ENCODE data around the gene MID2.
A peak's percentile ranks its signal among the peaks of the same experiment; 100 is the strongest.
"Not testable (repeated sequence)": the region's sequence is repeated elsewhere in the genome, so short reads cannot be mapped to it uniquely, and the experiment has no call there.

The MID2 gene, protein sequence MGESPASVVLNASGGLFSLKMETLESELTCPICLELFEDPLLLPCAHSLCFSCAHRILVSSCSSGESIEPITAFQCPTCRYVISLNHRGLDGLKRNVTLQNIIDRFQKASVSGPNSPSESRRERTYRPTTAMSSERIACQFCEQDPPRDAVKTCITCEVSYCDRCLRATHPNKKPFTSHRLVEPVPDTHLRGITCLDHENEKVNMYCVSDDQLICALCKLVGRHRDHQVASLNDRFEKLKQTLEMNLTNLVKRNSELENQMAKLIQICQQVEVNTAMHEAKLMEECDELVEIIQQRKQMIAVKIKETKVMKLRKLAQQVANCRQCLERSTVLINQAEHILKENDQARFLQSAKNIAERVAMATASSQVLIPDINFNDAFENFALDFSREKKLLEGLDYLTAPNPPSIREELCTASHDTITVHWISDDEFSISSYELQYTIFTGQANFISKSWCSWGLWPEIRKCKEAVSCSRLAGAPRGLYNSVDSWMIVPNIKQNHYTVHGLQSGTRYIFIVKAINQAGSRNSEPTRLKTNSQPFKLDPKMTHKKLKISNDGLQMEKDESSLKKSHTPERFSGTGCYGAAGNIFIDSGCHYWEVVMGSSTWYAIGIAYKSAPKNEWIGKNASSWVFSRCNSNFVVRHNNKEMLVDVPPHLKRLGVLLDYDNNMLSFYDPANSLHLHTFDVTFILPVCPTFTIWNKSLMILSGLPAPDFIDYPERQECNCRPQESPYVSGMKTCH
- 13.5 to 23.1 reads per million in 2 donors for total RNA-seq

DNA sequence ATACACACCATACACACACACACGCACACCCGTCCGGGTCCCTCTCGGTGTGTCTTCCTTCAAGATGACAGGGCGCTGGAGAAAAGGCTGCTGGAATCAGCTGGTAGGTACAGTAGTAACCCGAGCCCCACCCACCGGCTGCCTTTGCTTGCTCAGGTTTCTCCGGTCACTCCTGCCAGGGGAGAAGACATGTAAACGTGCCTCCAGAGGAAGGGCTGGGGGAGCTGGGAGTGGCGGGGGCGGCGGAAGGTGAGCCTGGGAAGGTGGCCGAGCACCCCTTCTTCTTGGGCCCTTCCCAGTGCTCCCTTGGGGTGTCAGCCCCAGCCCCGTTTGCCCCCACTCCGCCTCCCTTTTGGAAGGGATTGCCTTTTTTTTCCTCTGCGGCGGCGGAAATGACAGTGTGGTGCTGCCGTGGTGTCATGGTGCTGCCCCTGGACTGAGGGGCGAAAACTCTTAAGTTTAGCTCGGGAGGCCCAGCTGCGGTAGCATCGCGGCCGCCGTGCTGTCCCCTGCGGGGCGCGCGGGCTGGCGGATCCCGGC lies at the start of gene MID2:
Gene MID2 (plus strand): TSS at position 169 of the 540 bp plus-strand sequence. CDS start 561 bp downstream, outside the sequence.
- DNase-seq = peak; percentile 8 to 63 (median 35)

DNA sequence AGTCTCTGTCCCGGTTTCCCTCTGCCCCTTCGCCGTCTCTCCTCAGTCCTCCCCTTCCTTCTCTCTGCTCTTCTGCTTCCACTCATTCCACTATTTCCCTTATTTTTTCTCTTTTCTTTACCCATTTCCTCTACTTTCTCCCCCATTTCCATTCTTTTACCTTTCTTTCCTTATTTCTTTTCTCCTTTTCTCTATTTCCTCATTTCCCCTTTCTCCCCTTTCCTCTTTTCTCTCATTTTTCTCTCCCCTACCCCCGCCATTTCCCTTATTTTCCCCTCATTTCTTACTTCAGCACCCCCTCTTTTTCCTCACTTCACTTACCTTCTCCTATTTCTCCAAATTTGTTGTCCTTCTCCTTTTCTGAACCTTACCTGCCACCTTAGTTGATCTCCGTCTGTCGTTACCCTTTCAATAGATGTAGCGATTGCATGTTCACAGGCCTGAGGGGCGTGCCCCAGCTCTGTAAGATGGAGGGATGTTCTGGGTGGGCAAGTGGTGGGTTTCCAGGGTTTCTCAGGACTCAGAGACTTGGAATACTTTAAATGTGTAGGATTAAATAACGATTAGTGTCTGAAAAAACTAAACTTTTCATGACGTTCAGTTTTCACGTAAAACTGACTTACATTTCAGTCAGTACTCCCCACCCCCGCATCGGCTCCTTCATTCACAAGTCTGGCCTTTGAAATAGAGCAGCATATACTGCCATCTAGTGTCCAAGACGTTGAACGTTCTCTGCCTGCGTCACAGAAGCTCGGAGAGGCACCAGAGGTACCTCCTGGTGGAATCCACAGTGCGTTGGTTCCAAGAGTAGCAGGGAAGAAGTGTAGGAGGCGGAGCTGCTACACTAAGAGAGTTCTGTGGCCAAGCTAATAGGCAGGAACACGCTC lies 48.8 kb upstream of the MID2 start:
- DNase-seq = peak; percentile 22 to 84 (median 62)

DNA sequence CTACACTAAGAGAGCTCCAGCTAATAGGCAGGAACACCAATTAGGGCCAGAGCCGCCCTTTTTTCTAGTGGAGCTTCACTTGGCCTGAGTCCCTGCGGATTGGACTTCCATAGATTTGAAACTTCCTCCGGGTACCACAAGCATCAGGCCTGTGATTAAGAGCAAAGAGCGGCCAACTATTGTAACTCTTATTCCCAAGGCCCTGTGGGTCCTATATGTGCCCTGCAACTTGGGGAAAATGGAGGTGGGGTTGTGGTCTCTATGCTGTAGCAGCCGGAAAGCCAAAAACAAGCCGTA lies 48.2 kb upstream of the MID2 start, which contains the start of gene NCBP2L:
Gene NCBP2L (plus strand): TSS at position 198 of the 297 bp plus-strand sequence. CDS start 16,488 bp downstream, outside the sequence.
- DNase-seq = no peak

DNA sequence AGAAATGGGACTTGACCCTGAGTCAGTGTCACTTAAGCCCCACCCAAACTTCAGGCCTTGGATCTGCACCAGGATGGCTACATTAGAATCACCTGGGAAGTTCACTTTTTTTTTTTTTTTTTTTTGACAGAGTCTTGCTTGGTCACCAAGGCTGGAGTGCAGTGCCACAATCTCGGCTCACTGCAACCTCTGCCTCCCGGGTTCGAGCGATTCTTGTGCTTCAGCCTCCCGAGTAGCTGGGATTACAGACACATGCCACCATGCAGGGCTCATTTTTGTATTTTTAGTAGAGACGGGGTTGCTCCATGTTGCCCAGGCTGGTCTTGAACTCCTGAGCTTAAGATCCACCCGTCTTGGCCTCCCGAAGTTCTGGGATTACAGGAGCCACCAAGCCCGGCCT lies 45.1 kb upstream of the MID2 start:
- DNase-seq = no peak

DNA sequence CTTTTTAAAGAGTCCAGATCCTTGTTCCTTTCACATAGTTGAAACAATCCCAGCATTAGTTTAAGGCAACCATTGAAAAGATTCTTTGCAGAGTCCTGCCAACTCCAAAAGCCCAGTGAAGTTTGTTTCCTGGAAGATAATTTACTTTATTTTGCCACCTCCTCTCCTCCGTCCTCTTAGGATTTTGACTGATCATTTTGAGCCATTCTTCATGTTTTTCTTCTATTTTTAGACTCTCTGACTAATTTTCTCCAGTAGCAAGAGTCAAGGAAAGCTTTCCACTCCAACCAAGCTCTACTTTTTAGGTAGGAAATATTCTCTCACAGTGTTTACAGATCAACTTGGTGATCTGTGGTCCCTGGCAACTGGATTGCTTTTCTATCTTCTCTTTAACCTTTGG lies 37.8 kb upstream of the MID2 start:
- DNase-seq = no peak

DNA sequence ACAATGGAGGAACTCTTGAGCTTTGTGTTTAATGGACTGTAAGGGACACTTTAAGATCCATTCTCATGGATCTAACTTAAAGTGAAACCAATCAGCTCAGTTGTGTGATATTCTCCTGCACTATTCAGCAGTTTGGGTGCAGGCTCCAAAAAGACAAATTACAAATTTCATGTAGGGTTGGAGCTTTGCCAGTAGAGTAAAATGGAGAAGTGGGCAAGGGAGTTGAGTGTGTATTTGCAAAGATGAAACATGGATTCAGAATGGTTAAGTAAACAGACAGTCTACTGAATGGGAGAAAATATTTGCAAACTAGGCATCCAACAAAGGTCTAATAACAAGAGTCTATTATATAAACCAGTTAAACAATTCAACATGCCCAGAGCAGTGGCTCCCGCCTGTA lies 21.2 kb upstream of the MID2 start:
- DNase-seq = no peak

DNA sequence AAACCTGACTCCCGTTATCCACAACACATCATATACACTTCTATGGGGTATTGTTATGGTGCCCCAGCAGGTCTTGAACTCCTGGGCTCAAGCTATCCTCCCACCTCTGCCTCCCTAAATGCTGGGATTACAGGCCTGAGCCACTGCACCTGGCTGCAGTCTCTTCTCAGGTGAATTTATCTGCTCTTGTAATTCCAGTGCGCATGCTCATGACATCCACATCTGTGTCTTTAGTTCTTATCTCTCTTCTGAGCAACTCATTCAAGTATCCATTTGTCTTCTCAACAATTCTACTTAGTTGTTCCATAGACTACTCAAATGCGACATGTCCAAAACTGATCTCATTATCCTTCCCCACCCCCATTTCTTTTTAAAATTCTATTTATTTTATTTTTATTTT lies 20.5 kb upstream of the MID2 start:
- DNase-seq = no peak

DNA sequence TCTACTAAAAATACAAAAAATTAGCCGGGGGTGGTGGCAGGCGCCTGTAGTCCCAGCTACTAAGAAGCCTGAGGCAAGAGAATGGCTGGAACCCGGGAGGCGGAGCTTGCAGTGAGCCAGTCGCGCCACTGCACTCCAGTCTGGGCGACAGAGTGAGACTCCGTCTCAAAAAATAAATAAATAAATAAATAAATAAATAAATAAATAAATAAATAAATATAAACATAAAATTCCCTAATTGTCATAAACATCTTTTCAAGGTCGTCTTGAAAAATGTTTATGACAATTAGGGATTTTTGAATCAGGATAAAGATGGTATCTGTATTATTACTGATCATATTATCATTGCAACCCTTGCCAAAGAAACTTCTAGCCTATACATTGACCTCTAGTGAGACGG lies 15.6 kb upstream of the MID2 start:
- DNase-seq = not testable (repeated sequence)

DNA sequence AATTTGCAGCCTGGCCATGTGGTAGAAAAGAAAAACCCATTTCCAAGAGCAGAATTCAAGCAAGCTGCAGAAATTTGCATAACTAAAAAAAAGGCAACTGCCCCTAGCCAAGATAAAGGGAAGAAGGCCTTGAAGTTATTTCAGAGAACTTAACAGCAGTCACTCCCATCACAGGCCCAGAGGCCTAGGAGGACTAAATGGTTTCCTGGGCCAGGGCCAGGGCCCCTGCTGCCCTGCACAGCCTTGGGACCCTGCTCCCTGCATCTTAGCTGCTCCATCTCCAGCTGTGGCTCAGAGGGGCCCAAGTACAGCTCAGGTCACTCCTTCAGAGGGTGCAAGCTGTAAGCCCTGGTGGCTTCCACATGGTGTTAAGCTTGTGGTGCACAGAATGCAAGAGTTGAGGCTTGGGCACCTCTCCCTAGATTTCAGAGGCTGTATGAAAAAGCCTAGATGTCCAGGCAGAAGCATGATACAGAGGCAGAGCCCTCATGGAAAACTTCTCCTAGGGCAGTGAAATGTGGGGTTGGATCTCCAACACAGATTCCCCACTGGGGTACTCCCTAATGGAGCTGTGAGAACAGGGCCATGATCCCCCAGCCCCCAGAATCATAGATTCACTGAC lies 6.7 kb upstream of the MID2 start:
- DNase-seq = no peak

DNA sequence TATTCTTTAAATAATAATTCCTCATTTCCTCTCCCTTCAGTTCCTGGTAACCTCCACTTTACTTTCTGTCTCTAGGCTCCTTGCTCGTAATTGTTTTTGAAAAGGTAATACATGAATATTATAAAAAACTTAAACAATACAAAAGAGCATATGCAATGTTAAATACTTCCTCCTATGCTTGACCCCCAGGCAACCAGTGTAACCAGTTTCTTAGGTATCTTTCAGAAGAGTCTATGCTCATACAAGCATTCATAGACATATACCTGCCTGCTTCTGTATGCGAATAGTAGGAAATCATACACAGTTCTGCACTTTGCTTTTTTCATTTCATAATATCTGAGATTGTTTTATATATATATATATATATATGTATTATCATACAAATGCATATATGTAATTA lies 2.6 kb upstream of the MID2 start:
- DNase-seq = no peak

DNA sequence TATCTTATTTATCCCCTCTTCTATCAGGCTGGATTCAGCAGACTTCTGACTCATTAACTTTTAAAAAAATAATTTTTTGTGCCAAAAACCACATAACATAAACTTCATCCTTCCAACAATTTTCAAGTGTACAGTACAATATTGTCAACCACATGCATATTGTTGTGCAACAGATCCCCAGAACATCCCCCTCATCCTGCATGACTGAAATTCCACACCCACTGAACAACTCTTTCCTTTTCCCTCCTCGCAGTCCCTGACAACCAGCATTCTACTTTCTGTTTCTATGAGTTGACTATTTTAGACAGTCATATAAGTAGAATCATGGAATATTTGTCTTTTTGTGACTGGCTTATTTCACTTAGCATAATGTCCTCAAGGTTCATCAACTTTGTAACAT lies 2.2 kb upstream of the MID2 start:
- DNase-seq = no peak

DNA sequence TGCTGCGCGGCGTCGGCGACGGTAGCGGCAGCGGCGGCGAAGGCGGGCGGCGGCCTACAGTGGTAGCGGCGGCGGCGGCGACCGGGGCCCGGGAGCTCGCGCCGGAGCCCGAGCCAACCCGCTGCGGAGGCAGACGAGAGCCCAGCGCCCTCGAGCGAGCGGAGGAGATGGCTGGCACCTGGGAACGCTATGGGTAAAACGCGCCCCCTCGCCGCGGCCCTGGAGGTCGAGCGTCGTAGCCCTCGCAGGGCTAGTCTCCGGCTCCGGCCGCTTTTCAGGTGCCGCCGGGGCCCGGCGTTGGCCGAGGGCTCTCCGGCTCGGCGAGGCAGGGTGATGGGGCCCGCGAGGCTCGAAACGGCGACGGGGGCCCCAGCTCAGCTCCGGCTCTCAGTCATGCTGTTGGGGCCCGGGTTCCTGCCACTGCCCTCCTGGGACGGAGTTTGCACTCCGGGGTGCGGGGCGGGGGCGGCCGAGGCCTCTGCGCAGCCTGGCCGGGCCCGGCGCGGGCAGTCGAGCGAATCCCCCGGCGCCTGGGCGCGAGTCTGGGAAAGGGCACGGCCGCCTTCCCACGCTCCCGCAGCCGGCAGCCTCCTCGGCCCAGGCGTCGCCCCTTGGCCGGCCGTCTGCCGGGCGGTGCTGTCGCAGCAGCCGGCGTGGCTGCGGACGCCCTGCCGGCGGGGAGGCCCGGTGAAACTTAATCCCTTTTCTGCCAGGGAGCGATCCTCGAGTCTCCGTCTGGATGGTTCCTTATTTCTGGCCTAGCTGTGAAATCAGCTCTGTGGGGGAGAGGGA lies 768 bp downstream of the MID2 start:
- DNase-seq = peak; percentile 2 to 49 (median 13)

DNA sequence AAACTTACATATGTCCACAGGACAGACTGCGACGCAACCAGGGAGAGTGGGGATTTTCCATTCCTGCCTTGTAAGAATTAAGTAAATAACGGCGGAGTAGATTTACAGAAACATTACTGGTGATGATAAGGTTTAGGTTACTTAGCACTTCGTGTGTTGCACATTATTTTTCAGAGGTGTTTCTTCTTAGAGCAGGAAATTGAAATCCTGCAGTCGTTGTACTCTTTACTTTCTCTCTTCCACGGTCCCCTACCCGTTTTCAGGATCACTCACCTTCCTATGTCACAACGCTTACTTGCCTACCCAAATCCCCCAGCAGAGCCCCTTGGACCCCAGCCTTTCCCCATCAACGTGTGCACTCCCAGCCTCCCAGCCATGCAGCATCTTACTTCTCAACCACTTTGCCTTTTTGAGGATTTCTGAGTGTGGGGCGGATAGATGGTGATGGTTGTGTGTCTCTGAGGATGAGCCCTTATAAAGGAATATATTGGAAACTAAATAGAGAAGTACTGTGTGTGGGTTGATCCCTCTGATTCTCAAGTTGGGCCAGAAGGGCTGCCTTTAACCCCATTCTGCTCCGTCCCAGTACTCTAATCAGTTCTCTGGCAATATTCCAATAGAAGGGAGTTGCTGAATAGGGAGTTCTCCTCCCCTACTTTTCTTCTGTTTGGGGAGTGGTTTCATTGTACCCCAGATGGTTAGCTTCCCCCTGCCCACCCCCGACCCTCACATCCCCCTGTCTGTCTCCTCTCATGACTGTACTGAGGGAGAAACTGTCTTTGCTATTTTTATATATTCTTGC lies 1.6 kb downstream of the MID2 start:
- peak in 1 of 5 experiments; percentile 1 for DNase-seq

DNA sequence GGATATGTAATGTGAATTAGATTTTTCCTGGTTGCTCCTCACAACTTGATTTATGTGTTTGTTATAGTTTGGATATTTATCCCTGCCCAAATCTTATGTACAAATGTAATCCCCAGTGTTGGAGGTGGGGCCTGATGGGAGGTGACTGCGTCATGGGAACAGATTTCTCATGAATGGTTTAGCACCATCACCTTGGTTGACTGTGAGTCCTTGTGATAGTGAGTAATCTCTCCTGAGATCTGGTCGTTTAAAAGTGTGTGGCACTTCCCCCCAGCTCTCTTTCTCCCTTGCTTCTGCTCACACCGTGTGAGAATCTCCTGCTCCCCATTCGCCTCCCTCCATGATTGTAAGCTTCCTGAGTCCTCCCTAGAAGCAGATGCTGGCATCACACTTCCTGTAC lies 2.2 kb downstream of the MID2 start:
- no peak for DNase-seq

DNA sequence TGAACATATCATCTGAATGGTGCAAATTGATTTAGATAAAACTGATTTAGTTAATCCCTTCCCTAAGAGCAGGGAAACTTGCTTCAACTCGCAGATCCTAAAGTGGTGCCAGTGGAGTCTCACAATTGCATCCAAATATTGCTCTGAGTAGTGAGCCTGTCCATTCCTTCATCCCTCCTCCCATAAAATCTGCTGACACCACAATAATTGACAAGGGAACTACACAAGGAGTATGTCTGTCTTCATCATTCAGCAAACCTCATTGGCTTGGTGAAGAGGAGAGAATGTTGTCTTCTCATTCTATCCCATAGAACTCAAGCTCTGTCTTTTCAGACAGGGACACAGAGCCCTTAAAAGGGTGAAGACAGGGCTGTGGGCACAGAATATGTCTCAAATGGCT lies 4.2 kb downstream of the MID2 start:
- DNase-seq = no peak

DNA sequence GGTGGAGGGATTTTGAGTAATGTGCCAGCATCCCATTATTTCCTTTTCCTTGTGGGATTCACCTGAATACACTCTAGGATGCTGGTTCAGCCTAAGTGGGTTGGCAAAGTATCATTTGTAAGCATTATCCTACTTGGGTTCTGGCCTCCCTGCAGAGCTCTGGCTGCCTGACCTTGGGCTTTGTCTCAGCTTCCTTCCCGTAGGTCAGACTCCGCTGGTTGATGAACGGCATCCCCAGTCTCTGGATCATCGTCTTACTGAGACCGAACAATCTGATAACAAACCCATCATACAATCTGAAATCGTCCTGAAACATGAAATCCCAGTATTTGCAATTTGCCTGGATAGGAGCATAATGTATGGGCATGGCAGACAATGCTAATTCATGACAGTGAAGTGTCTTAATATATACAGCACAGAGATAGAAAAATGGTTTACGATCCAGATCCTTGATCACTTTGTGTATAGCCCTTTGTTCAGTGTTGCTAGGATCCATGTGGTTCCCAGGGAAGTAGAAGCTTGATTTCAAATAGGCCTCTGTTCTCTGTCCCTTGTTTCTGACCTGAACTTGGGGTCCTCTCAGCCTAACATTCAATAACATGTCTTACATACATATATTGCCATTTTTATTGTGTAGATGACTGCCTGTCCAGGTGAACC lies 5.5 kb downstream of the MID2 start:
- DNase-seq = no peak

DNA sequence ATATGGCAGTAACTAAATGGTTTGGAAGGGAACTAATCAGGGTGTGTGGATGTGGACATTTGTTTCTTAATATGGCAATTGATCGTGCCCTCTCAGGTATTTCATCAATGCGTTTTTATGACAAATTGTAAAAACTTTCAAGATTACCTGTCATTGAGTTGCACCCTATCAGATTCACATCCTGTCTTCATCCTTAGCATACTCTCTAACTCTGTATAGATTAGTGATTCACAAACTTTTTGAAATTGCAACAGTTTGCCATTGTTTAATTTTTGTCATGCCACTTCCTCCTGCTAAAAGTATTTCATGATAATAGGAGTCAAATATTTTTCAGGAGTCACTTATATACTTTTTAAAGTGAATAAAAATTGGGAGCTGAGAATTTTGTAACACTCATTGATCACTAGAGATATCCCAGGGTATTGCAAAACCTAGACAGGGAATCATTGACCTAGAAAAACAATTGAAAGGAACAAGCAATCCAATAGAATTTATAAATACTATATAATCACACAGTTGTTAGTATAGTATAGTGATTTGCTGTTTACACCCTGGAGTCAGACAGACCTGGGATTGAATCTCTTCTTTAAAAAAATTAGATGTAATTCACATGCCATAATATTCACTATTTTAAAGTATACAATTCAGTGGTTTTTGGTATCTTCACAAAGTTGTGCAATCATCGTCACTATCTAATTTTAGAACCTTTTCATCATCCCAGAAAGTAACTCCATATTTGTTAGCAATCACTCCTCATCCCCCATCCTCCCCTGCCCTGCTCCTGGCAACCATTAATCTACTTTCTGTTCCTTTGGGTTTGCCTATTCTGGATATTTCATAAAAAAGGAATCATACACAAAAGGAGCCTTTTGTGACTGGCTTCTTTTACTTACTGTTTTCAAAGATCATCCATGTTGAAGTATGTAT lies 8.9 kb downstream of the MID2 start:
- no peak for DNase-seq

DNA sequence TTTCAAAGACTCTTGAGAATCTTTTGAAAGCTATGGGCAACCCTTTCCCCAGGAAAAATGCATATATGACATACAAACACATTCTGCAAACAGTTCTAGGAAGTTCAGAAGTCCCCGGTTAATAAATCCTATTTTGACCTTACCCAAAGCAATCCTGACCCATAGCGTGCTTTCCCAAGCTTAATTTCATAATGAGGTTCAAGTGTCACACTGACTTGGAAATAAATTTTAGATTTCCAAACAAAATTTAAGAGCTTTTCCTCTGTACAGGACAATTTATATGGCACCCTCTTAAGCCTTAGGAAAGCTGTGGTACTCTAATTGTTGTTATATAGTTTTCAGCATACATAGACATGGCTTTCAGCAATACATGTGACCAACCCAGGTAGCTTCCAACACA lies 11.3 kb downstream of the MID2 start:
- DNase-seq = no peak

DNA sequence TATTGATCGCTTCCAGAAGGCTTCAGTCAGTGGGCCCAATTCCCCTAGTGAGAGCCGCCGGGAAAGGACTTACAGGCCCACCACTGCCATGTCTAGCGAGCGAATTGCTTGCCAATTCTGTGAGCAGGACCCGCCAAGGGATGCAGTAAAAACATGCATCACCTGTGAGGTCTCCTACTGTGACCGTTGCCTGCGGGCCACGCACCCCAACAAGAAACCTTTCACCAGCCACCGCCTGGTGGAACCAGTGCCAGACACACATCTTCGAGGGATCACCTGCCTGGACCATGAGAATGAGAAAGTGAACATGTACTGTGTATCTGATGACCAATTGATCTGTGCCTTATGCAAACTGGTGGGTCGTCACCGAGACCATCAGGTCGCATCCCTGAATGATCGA lies 15.3 kb downstream of the MID2 start:
- no peak for DNase-seq
